ENCODE measurements around the gene LRRC28.
A peak's percentile ranks its signal among the peaks of the same experiment; 100 is the strongest.

Gene LRRC28

GRCh38 chr15:99433757-99434450, 182.6 kb downstream of the LRRC28 start:
- Mint-ChIP-seq H3K4me1 (peaks cover 87% of the 10 kb centered on the region), H3K4me3 (peak overlapping the region in 1 of 2 donors; percentile 48), H3K27ac (peak overlapping the region; percentile 65 to 92), H3K27me3 (no peaks in the 10 kb centered on the region), H3K9me3 (no peaks in the 10 kb centered on the region)
- ATAC-seq (no peak), DNase-seq (no peak)

DNA sequence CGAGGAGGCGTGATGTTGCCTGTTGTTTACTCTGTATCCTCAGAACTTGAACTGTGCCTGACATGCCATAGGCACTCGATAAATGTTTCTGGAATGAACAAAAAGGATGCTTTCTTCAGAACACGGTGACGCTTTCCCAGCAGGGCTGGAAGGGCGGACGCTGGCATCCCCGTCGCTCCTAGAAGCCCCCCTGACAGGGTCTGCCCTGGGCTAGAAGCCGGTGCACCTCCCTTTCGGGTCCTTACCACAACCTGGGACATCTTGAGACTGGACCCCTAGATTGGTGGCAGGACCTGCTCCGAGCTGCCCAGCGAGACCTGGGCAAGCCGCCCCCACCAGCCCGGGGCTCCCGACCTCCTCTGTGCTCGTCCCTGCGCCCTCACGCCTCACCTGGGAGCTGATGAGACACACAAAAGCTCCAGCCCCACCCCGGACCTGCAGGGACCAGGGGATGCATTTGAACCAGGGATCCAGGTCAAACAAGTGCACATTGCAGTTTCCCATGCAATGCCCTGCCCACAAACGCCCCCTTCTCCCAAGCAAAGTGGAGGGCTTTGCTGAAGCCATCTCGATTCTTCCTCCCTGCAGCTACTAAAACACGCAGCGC, 183.3 kb downstream of the LRRC28 start:
- Mint-ChIP-seq H3K4me1 (peaks cover 90% of the 10 kb centered on the region), H3K27me3 (no peaks in the 10 kb centered on the region), H3K4me3 (peak overlapping the region in 1 of 2 donors; percentile 2), H3K27ac (peak overlapping the region; percentile 45 to 53), H3K9me3 (no peaks in the 10 kb centered on the region)
- ATAC-seq (no peak), DNase-seq (no peak)

DNA sequence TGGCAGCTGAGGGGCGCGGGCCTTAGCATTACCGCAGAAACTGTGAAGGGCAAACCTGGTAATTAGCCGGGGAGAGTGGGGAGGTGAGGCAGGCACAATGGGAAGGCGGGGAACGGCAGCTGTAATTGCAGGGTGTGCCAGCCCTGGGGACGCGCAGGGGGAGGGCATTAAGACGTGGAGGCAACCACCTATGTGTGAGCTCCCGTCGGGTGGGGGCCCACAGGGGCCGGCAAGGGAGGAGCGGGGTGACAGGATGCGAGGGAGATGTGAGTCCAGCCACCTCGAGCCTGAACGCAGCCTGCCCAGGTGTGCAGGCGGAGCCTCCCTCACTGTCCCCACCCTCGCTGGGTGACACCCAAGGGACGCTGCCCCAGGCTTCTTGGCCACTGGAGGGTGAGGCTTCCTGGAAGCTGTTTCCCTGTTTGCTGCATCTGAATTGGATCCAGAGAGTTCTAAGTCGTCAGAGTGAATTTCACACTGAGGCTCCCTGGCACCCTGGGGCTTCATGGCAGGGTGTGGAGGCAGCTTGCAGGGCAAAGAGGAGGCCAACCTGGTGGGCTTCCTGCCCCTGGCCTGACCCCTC, 183.9 kb downstream of the LRRC28 start:
- peak overlapping the region in 1 of 2 donors; percentile 2 for H3K4me3 Mint-ChIP-seq
- H3K9me3 Mint-ChIP-seq: no peaks in the 10 kb centered on the region
- no peak overlapping the region for H3K27ac Mint-ChIP-seq
- DNase-seq (no peak), ATAC-seq (peak; percentile 24)
- no peaks in the 10 kb centered on the region for H3K27me3 Mint-ChIP-seq
- H3K4me1 Mint-ChIP-seq: peaks cover 90% of the 10 kb centered on the region

GRCh38 chr15:99435877-99436541, 184.7 kb downstream of the LRRC28 start:
- Mint-ChIP-seq H3K27ac (no peak overlapping the region), H3K27me3 (no peaks in the 10 kb centered on the region), H3K4me3 (no peak overlapping the region), H3K4me1 (peaks cover 95% of the 10 kb centered on the region), H3K9me3 (no peaks in the 10 kb centered on the region)
- no peak for DNase-seq
- no peak for ATAC-seq

DNA sequence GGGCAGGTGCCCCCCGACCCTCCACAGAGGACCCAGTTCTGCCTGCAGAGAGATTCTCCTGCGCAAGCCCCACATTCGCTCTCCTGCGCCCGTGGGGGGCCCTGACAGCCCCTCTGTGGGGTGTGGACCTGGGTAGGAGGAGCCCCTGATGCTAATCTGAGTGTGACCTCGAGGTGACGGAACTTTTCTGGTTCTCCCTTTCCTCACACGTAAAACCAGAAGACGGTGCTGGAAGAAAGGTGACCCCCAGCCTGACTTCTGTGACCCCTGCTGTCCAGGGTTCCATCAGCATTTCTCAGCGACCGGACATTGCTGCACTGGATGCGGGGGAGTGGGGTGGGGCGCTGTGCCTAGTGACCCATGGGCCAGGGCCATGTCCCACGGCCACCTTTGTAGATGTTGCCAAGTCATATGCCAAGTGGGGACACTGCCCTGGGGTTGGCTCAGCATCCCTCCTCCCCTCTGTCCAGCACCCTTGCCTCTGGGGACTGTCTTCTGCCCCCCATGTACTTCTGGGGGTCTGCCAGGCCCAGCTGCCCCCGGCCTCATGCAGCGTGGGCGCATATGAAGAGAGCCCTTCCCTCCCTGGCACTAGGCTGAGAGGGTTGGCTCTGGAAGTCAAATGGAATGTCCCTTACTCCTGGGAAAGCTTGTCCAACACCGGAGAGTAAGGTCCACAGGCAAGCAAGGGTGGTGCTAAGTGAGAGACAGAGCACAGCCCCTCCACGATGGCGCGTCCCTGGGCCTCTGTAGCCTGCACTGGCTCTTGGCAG, 185.4 kb downstream of the LRRC28 start:
- DNase-seq: no peak
- peaks cover 95% of the 10 kb centered on the region for H3K4me1 Mint-ChIP-seq
- no peaks in the 10 kb centered on the region for H3K9me3 Mint-ChIP-seq

GRCh38 chr15:99437315-99438223, 186.3 kb downstream of the LRRC28 start:
- Mint-ChIP-seq H3K4me1 (peaks cover 95% of the 10 kb centered on the region), H3K27me3 (no peaks in the 10 kb centered on the region), H3K9me3 (no peaks in the 10 kb centered on the region), H3K27ac (peak overlapping the region; percentile 11 to 86), H3K4me3 (peak overlapping the region; percentile 35 to 77)
- ATAC-seq: no peak
- no peak for DNase-seq

More for the DNA sequence above, 185.4 kb downstream of the LRRC28 start:
- ATAC-seq: no peak
- no peak overlapping the region for H3K27ac Mint-ChIP-seq
- H3K27me3 Mint-ChIP-seq: no peaks in the 10 kb centered on the region
- no peak overlapping the region for H3K4me3 Mint-ChIP-seq

GRCh38 chr15:99438224-99438585, 186.9 kb downstream of the LRRC28 start:
- Mint-ChIP-seq H3K27ac (peak overlapping the region in 1 of 2 donors; percentile 11), H3K27me3 (no peaks in the 10 kb centered on the region), H3K9me3 (no peaks in the 10 kb centered on the region), H3K4me3 (peak overlapping the region; percentile 52 to 77), H3K4me1 (peaks cover 95% of the 10 kb centered on the region)
- peak; percentile 2 for ATAC-seq
- no peak for DNase-seq

DNA sequence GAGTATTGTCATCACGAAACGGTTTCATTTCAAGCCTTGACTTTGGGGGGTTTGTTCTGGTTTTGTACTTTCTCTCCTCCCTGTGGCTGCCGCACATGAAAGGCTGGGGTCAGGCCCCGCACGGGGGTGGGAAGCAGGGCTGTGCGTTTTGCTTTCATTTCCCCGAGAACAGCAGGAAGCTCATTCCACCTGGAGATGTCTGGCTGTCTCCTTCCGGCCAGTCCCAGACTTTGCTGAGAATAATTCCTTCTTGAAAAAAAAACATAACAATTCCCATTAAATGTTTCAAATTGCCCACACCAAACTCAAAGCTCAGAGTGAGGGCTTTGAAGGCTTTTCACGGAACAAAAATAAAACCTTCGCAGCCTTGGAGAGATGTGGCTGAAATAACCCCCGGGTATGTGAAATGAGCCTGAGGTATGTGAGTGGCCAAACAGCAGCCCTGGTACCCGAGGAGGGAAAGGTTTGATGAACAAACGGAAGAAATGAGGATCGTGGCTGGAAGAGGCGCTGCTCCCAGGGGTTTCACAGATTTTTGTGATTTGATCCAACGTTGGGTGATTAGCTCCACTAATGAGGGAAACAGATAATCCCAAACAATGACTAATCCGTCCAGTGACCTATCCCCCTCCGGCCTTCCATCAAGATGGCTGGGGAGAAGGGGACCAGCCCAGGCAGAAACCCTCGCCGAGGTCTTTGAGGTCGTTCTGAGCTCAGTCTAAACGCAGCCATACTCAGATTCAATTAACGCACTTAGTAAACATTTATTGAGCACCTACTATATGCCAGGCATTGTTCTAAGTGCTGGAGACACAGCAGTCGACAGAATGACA, 187.6 kb downstream of the LRRC28 start:
- peak overlapping the region; percentile 52 to 77 for H3K4me3 Mint-ChIP-seq
- peak in 1 of 2 donors; percentile 45 for DNase-seq
- H3K27me3 Mint-ChIP-seq: no peaks in the 10 kb centered on the region
- H3K4me1 Mint-ChIP-seq: peaks cover 95% of the 10 kb centered on the region
- peak; percentile 44 for ATAC-seq
- peak overlapping the region; percentile 11 to 75 for H3K27ac Mint-ChIP-seq
- H3K9me3 Mint-ChIP-seq: no peaks in the 10 kb centered on the region

GRCh38 chr15:99439524-99439835, 188.2 kb downstream of the LRRC28 start:
- no peak overlapping the region for H3K27ac Mint-ChIP-seq
- H3K27me3 Mint-ChIP-seq: no peaks in the 10 kb centered on the region
- H3K9me3 Mint-ChIP-seq: no peaks in the 10 kb centered on the region
- no peak for ATAC-seq
- no peak for DNase-seq
- H3K4me1 Mint-ChIP-seq: peaks cover 95% of the 10 kb centered on the region
- H3K4me3 Mint-ChIP-seq: no peak overlapping the region

DNA sequence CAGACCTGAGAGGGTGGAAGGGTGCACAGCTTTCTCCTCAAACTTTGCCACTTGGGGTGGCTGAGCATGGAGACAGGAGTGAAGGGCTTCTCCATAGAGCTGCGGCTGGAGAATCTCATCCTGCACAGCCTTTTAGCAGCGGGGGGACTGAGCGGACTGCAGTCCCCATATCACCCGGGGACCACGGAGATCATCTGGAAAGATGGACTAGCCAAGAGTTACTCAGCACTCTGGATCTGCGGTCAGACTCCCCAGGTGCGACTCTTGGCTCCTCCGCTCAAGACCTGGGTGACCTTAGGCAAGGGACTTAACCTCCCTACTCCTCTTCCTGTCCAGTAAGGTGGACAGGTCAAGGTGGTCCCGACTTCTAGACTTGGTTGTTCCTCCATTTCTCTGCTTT, 188.7 kb downstream of the LRRC28 start:
- no peaks in the 10 kb centered on the region for H3K9me3 Mint-ChIP-seq
- no peak overlapping the region for H3K4me3 Mint-ChIP-seq
- ATAC-seq: no peak
- H3K27ac Mint-ChIP-seq: no peak overlapping the region
- no peaks in the 10 kb centered on the region for H3K27me3 Mint-ChIP-seq
- no peak for DNase-seq
- H3K4me1 Mint-ChIP-seq: peaks cover 95% of the 10 kb centered on the region
